A172 (cell line): ENCODE measurements around the gene SIN3B. TPM values are rescaled to one million over a fixed set of nuclear protein-coding genes. Genes with fewer than 3 reads are reported as not detected.
"Not testable (repeated sequence)": the region's sequence is repeated elsewhere in the genome, so short reads cannot be mapped to it uniquely, and the experiment has no call there.

Source experiments
- DNase-seq: peaks from one replicate; pipeline ENCODE4 v3.0.0-alpha.2; 2015; ENCODE audit warnings: low spot score
- total RNA-seq: library from RNA; depleted of rRNA; stranded (reverse); fragments of >200 nt; shearing (Covaris generic); gene quantifications from 2 replicates; pipeline ENCODE4 v1.2.3, GENCODE V29; 2014

SIN3B gene
- total RNA-seq, 1 experiment from 2014 or later = 23.9 TPM

DNA sequence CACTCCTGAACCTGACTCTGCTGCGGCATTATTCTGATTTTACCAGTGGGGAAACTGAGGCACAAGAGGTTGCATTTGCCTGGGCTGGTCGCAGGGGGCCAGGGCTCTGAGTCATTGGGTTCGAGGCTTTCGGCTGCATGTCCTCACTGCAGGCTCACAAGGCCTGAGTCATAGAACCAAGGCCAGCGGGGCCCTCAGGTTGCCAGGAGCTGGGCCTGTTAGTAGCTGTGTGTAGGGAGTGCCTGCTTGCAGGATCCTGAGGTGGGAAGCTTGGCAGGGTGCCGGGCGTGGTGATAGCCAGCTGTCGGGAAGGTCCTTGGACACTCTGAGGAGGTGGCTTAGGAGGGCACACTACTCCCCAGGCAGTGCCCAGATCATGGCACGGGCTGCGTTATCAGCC is 38.0 kb downstream of the SIN3B start:
- no peak for DNase-seq

DNA sequence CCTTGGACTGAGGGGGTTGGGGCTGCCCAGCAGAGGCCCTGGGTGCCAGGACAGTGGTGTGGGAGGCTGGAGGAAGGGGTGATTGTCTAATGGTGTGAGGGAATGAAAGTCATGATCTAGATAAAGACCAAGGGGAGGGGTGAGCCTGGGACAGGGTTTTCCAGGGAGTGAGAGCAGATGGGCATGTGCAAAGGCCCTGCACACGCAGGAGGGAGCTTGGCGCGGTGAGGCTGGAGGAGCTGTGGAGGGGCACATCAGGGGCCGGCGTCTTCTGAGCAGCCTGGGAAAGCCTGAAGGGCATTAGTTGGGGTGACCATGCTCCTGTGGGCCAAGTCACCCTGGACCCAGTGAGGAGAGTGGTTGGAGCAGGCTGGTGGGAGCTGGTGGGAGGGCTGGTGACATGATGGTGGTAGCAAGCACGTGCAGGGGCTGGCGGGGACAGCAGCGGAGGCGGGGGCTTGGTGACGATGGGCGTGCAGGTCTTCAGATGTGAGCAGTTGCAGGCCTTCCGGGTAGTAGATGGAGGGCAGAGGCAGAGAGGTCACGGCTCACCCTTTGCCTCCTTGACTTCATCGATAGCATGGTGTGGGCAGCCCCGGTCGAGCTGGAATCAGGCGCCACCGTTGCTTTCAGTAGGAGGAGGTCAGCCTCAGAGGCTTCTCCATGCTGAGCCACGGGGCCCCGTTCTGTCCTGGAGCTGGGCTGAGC is 39.4 kb downstream of the SIN3B start:
- no peak for DNase-seq

DNA sequence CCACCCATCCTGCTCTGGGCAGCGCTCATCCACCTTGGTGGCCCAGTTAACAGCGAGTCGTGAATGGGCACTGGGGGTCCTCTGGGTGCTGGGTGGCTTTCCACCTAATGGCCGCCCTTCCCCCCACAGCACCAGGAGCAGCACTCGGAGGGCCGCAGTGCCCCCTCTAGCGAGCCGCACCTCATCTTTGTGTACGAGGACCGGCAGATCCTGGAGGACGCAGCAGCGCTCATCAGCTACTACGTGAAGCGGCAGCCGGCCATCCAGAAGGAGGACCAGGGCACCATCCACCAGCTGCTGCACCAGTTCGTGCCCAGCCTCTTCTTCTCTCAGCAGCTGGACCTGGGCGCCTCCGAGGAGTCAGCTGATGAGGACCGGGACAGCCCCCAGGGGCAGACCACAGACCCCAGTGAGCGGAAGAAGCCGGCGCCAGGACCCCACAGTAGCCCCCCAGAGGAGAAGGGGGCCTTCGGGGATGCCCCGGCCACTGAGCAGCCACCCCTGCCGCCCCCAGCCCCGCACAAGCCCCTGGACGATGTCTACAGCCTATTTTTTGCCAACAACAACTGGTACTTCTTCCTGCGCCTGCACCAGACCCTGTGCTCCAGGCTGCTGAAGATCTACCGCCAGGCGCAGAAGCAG is 40.3 kb downstream of the SIN3B start:
- DNase-seq = no peak

DNA sequence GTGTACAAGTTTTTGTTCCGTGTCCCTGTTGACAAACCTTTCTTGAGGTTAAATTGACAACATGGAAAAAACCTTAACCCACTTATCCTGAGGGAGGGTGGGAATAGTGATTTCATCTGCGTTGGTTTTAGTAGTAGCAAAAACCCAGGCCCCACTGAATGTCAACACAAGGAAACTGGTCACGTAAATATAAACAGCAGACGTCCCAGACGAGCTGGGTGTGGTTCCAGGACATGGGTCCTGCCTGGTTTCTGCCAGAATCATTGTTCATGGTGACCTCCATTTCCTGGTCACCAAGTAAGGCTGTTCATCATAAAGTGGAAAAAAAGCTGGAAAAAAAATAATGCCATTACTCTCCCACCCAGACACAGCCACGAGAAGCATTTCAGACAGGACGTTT is 42.7 kb downstream of the SIN3B start:
- DNase-seq = no peak

DNA sequence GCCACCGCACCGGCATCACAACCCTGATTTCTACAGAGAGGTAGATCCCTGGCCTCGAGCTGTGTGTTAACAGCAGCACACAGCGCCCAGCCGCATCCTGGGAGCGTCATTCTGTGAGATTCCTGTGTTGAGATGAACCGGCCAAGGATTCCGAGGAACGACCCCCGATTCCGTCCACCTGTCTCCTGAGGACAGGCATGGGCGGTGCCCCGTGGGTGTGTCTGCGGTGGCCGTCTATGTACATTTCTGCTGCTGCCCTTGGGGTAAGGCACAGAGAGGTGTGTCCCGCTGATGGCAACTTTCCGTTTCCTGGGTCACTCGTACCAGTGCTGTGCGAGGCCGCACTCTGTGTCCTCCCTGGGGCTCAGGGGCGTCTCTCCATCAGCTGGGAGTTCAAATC is 43.5 kb downstream of the SIN3B start:
- DNase-seq = no peak

DNA sequence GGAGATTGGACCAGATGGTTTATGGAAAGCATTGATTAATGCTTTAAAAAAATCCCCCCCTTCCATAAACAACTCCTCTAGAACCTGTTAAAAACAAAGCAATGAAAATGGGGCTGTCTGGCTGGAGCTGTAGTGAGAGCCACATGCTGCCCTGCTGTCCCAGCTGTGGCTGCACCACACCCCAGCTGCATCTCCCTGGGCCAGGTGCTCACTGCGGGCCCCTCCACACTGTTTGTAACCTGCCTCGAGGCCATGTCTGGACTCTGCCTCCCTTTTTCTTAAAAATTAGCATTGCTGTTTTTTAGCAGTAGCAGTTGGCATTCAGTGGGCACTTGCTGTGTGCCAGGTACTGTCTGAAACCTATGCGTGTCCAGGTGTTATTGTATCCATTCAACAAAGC is 44.4 kb downstream of the SIN3B start:
- DNase-seq = no peak

DNA sequence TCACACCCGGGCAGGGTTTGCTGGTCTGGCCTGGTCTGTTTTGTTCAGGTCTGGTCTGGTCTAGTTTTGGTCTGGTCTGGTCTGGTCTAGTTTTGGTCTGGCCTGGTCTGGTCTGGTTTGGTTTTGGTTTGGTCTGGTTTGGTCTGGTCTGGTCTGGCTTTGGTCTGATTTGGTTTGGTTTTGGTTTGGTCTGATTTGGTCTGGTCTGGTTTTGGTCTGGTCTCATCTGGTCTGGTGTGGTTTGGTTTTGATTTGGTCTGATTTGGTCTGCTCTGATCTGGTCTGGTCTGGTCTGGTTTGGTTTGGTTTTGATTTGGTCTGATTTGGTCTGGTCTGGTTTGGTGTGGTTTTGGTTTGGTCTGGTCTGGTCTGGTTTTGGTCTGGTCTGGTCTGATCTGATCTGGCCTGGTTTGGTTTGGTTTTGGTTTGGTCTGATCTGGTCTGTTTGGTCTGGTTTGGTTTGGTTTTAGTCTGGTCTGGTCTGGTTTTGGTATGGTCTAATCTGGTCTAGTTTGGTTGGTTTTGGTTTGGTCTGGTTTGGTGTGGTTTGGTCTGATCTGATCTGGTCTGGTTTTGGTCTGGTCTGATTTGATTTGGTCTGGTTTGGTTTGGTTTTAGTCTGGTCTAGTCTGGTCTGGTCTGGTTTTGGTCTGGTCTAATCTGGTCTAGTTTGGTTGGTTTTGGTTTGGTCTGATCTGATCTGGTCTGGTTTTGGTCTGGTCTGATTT is 45.2 kb downstream of the SIN3B start:
- DNase-seq = no peak

DNA sequence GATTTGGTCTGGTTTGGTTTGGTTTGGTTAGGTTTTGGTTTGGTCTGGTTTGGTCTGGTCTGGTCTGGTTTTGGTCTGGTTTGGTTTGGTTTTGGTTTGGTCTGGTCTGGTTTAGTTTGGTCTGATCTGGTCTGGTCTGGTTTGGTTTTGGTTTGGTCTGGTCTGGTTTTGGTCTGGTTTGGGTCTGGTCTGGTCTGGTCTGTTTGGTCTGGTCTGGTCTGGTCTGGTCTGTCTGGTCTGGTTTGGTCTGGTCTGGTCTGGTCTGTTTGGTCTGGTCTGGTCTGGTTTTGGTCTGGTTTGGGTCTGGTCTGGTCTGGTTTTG is 45.7 kb downstream of the SIN3B start:
- DNase-seq = not testable (repeated sequence)

DNA sequence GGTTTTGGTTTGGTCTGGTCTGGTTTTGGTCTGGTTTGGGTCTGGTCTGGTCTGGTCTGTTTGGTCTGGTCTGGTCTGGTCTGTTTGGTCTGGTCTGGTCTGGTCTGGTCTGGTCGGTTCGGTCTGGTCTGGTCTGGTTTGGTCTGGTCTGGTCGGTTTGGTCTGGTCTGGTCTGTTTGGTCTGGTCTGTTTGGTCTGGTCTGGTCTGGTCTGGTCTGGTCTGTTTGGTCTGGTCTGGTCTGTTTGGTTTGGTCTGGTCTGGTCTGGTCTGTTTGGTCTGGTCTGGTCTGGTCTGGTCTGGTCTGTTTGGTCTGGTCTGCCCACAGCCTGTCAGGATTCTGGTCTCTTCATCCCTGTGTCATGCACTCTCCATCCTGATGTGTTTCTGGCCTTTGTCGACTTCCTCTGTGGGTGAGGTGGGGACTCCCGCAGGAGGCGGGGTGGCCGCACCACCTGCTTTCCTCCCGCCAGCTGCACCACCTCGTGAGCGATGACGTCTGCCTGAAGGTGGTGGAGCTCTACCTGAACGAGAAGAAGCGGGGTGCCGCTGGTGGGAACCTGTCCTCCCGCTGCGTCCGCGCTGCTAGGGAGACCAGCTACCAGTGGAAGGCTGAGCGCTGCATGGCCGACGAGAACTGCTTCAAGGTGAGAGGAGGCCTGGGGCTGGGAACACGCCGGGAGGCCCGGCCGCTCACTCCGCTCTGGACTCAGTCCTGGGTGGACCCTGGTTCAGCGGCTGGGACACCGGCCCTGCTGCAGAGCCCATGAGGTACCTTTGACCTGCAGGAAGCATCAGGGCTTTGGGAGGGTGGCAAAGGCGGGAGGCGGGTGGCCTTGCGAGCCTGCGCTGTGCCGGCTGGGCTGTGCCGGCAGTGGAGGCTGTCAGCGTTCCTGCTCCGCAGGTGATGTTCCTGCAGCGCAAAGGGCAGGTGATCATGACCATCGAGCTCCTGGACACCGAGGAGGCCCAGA is 46.7 kb downstream of the SIN3B start:
- DNase-seq = no peak

DNA sequence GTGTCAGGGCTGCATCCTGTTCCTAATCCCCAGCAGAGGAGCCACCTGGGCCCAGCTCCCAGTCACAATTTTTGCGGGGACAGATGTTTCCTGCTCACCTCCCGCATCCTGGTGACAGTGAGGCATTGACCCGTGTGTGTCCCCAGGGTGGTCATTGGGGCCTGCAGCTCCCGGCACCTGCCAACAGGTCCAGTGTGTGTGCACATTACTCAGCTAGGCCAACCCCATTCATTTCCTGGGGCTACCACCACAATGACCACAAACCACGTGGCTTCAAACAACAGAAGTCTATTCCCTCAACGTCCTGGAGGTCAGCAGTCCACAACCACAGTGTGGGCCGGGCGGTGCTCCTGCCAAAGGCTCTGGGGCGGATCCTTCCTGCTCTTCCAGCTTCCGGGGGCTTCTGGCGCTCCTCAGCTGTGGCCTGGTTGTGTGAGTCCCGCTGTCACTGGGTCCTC is 47.7 kb downstream of the SIN3B start:
- peak; percentile 90 for DNase-seq

DNA sequence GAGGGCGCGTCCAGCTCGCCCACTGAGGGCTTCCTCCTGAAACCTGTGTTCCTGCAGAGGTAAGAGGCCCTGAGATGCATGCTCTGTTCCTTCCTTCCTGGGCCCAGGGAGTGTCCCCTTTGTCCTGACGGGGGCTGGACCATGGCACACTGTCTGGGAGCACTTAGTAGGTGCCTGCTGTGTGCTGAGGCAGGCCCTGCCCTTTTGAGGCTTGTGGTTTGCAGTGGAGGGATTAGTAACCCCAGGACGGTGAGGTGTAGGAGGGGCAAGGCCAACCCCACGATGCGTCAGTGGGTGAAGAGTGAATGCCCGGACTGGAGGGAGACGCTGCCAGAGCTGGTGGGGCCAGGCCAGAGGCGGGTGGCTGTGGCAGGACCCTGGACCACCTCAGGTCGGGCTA is 48.4 kb downstream of the SIN3B start:
- DNase-seq = peak; percentile 32

DNA sequence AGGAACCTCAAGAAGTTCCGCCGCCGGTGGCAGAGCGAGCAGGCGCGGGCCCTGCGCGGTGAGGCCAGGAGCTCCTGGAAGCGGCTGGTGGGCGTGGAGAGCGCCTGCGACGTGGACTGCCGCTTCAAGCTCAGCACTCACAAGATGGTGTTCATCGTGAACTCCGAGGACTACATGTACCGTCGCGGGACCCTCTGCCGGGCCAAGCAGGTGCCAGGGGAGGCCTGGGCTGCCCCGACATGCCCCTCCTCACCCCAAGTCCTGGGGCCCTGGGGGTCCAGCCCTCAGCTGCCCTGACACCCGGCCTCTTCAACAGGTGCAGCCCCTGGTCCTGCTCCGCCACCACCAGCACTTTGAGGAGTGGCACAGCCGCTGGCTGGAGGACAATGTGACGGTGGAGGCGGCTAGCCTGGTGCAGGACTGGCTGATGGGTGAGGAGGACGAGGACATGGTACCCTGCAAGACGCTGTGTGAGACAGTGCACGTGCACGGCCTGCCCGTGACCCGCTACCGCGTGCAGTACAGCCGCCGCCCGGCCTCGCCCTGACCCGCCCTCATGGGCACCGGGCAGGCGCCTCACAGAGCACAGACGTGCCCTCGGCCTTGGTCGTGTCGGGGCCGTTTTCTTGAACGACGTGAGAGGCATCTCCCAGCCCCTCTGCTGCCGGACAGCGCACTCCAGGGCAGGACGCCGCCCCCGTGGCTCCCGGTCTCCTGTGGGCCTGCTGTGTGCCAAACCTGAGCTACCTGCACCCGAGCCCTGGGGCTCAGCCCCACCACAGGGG is 49.2 kb downstream of the SIN3B start:
- no peak for DNase-seq

DNA sequence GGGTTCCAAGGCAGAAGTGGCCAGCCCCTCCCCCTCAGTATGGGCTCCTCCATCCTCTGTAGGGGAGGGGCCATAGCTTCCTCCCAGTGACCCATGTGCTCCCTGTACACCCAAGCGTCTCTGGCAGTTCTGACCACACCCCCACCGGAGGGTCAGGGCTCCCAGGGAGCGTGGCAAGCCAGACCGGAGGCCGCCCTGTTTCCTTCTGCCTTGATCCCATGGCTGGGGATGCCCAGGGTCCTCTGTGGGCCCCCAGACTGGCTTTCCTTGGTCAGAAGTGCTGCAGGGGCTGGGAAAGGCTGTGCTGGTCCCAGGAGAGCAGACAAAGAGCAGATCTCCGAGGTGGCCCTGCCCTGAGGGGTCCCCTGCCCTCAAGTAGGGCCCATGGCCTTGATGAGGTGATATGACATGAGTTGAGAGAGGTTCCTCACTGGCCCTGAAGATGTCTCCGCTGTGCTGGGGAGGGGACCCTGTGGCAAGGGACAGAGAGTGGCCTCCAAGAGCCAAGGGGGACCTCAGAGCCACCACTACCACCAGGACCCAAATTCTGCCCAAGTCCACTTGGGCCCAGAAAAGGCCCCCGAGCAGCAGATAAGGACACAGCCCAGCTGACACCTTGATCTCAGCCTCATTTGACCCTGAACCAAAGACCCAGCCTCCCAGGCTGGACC is 51.8 kb downstream of the SIN3B start:
- DNase-seq = no peak

DNA sequence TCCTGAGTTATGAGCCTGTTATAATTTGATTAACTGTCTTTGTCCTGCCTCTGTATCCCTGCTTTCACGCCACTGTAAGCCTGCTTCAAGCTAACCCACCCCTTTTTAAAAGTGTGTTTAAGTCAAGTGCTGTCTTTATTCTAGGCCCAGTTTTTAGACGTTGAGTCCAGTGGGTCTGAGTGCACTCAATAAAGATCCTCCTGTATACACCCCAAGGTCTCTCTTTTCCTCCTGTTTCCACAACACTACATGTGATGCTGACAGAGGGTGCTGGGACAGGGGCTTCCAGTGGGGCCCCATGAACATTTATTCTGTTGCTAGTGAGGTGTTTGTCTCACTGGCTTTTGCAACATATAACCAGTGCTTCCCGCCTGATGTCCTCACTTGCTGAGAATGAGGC is 52.9 kb downstream of the SIN3B start:
- DNase-seq = no peak

DNA sequence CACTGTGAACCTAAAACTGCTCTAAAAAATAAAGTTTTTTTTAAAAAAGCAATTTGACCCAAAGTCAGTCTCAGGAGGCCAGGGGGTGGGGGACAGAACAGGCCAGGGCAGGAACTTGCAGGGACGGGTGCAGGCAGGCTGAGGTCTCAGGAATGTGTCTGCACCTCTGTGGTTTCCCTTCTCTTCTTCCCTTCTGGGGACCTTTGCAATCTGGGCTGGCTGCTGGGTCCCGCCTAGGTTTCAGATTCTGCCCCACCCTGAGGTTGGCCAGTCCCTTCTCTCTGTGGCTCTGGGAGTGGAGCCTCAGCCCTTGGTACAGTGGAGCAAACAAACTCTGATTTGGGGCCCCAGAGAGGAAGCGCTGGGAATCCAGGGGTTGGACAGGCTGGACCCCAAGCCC is 54.3 kb downstream of the SIN3B start:
- DNase-seq = no peak

DNA sequence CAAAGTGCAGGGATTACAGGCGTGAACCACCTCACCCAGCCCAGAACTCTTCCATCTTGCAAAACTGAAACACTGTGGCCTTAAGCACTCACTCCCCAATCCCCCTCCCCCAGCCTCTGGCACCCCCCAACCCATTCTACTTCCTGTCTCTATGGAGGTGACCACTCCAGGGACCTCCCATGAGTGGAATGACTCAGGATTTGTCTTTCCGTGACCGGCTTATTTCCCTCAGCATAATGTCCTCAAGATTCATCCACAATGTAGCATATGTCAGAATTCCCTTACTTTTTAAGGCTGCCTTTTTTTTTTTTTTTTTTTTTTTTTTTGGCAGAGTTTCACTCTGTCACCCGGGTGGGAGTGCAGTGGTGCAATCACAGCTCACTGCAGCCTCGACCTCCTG is 56.0 kb downstream of the SIN3B start:
- no peak for DNase-seq

DNA sequence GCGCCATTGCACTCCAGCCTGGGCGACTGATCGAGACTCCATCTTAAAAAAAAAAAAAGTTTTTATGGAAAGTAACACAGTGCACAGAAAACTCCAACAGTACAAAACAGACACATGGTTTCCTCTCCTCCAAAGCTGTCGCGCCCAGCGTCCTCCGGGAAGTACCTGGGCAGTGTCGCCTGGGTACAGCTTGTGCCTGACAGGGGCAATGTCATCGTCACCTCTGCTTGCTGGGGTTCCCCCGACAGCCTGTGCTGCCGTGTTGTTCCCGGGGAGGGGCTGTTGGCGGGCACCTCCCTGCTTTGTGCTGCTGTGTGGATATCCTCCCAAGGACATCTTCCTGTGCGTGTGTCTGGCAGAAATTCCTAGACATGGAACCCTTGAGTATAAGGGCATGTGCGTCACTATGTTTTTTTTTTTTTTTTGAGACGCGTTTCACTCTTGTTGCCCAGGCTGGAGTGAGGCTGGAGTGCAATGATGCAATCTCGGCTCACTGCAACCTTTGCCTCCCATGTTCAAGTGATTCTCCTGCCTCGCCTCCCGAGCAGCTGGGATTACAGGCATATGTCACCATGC is 57.2 kb downstream of the SIN3B start:
- DNase-seq = no peak

DNA sequence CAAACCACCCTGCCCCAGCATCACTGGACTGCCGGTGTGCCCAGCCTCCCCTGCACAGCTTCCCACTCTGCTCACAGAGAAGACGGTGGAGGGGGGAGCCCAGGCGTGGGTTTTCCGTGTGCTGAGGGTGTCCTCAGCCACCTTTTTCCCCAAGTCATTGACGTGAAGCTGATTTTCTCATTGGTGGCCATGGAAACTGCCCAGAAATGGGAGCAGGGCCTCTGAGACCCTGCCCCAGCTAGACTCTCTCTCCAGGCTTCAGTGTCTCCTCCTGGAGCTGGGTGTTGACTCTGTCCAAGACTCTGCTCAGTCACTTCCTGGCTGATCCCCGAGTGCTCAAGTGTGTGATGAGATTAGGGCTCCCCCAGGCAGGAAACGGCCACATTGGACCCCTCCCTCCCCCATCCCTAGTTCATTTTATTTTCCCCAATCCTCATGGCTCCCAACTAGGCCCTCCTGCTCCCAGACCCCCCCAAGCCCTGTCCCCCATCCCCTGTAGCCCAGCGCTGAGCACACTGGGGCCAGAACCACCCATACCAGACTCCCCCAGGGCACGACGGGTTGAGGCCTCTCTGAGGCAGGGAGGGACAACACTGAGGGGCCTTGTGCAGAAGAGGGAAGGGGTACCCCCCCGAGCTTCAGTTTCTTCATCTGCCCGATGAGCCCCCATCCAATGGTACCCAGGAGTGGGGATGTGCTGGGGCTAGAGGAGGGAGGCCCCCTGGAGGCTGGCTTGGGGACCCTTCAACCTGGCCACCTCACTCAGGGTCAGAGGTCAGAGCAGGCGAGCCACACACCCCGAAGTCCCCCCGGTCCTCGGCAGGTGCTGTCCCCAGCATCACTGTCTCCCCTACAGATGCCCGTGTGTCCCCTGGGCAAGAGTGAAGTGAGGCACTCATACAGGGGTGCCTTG is 58.4 kb downstream of the SIN3B start:
- DNase-seq = no peak
